HG03342 (cell line): ENCODE measurements around the gene ZNF311.

Source experiments
- ATAC-seq: cut with Tn5 transposase; IDR thresholded peaks from one replicate; pipeline ENCODE4 v1.9.1; 2021; ENCODE audit warnings: mild to moderate bottlenecking, moderate library complexity; ENCODE audit not compliant: unreplicated experiment

Gene ZNF311

DNA sequence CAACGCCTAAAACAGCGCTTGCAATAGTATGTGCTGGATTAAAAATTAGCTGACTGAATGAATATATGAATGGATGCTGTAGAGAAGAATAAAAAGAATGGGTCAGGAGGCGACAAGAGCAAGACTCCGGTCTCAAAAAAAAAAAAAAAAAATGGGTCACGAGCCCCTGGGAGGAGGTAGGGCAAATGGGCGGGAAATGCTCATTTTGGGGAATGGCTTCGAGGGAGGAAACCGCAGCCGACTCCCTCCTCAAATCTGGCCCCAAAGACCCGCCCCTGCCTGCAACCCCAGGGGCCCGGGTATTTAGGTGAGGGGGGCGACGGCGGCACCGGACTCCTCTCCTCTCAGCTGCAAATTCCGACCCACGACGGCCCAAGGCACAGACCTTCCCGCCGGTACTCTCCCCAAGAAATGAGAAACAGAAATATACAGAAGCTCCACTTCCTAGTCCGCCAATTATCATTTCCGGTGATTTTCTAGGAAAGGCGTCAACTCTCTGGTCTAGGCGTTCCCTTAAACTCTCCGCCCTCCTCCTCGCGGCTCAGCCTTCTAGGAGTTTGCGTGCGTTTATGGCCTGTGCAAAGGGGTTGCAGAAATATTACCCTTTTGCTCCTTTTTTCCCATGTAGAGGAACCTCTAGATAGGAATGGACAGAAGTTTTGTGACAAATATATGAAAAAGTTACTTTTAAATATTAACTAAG, at the start of gene ZNF311:
ZNF311 (minus strand) TSS at position 133 of the 703 bp plus-strand sequence. CDS start 1,361 bp downstream, outside the sequence.
- ATAC-seq = no peak

DNA sequence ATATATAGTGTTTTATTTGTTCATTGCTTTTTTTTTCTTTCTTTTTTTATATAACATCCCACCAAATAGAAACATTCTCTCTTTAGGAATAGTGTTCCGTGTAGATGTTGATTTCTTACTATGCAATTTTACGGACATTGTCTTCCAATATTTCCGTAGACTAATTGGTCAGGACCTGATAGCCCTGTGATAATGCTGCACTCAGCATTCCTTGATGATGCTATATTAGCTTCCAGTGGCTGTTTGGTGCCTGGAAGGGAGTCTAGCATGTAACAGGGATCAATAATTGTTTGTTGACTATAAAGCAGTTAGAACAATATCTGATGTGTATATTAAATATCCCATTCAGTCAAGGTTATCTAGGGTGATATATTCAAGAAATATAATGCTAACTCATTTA, 46.6 kb upstream of the ZNF311 start:
- ATAC-seq = no peak

DNA sequence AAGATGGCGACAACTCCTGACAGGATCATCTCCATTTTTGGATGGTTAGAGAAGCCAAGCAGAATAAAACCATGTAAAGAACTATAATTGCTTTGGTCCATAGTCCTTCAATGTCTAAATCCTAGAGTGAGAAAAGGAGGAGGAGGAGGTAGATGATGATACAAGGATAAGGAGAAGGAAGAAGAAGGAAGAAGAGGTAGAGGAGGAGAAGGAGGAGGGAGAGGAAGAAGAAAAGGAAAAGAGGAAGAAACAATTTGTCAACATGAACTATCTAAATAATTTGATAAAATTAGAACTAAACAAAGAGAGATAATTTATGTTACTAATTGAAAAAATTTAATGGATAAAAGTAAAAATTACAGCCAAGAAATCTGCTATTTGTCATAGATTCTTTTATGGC, 40.0 kb upstream of the ZNF311 start, which contains the start of gene OR2W1:
OR2W1 (minus strand) TSS at position 101 of the 400 bp plus-strand sequence; CDS start at position 101, 0 bp downstream.
- ATAC-seq = no peak

DNA sequence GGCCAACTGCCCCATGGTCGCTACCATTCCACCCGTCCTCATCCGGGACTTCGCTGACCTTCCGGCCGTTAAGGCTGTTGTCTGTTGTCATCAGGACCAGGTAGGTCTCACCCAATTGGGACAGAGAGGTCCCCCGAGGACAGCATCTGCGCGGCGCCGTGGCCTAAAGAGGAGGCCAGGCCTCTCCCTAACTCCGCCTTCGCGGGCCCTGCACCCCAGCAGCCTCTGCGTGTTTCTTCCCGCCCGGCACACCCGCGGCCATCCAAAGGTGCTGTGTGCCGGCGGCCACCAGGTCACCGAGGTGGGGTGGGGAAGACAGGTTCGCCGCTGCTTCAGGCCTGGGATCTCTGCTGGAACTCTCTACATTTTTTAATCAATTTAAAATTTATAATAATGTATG, 30.8 kb upstream of the ZNF311 start:
- no peak for ATAC-seq

DNA sequence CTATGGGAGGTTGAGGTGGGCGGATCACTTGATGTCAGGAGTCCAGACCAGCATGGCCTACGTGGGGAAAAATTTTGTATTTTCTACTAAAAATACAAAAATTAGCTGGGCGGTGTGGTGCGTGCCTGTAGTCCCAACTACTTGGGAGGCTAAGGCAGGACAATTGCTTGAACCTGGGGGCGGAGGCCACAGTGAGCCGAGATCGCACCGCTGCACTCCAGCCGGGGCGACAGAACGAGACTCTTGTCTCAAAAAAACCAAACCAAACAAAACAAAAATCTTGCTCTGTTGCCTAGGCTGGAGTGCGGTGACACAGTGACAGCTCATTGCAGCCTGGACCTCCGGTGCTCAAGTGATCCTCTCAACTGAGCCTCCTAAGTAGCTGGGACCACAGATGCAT, 23.7 kb upstream of the ZNF311 start:
- ATAC-seq = no peak

DNA sequence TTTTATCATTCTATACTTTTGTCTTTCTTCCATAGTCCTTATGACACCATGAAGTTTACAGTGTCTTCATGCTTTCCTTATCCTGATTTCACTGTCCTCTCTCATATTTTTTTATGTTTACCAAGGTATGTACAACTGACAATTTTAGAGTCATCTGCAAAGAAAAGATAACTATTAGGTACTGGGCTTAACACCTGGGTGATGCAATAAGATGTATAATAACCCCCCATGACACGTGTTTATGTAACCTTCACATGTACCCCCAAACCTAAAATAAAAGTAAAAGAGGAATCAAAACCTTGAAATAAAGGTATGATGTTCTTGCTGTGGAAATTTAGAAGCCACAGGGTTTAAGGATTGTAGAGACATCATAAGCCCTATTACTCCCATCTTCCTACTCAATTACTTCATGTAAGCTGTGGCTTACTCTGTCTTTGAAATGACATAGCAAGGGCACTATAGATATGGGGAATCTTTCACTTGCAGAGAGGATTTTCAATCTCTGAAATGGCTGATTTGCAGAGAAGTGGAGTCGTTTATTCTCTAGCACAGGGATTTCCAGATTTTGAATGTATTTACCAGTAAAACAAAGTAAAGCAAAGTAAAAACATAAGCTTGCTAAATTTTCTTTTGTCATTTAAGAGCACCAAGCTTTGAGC, 20.9 kb upstream of the ZNF311 start:
- ATAC-seq = no peak

DNA sequence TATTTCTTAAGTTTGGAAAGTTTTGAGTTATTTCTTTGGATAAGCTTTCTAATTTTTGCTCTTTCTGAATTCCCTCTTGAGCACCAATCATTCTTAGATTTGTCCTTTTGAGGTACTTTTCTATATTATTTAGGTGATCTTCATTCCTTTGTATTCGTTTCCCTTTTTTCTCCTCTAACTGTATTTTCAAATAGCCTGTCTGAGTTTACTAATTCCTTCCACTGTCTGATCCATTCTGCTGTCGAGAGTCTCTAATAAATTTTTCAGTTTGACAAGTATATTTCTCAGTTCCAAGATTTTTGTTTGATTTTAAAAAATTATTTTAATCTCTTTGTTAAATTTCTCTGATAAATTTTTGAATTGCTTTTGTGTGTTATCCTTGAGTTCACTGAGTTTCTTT, 16.3 kb upstream of the ZNF311 start:
- no peak for ATAC-seq

DNA sequence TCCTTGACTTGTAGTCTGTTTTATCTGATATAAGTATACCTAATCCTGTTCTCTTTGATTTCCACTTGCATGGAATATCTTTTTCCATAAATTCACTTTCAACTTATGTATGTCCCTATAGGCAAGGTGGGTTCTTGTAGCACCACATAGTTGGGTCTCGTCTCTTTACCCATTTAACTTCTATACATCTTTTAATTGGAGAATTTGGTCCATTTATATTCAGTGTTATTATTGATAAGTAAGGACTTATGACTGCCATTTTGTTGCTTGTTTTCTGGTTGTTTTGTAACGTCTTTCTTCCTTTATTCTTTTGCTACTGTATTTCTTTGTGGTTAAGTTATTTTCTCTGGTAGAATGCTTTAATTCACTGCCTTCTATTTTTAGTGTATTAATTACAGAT, 14.5 kb upstream of the ZNF311 start:
- ATAC-seq = no peak

DNA sequence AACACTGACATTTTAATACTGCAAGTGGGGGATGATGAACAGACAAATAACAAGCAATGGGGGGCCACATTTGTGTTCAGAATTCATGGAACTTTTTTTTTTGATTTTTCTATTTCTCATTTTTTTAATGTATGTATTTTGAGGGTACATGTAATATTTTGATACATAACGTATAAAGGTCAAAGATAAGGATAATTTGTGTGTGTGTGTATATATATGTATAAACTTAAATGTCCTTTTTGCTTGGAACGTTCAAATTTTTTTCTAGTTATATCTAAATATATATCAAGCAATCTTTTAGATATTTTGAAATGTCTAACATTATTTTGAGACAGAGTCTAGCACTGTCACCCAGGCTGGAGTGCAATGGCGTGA, 12.3 kb upstream of the ZNF311 start:
- no peak for ATAC-seq

DNA sequence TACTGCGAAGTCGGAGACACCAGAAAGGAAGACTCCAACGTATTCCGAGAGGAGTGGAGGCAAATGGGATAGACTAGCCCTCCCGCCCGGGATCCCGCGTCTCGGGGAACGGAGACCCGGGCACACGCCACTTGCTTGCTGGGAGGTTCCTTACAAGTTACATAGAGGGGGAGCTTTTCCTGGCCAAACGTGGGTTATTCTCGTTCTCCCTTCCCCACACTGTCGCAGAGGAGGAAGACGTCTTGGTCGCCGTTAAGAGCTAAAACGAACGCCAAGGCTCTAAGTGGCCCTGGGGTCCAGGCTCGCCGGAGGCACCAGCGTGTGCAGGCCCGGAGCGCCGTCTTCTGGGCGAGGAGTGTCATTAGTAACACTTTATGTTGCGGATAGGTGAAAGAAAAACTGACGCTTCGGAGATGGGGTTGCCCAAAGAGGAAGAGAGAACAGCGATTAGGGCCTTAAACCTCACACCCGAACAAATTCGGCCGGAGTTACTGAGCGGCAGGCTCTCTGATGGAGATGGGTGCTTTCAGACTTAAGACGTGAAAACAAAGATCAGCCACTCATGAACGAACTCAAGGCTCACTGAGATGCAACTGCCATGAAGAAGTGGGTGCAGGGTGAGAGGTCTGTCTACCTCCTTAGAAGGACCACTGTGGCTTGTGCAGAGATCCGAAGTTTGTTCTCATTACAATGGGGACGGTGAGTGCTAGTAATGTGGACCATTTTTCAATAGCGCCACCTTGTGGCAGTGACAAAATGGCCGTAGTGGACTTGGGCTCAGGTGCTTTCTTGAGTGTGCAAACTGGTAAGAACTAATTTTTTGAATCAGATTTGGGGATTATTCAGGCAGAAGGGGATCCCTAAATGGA, 11.7 kb upstream of the ZNF311 start:
- peak; percentile 76 for ATAC-seq

DNA sequence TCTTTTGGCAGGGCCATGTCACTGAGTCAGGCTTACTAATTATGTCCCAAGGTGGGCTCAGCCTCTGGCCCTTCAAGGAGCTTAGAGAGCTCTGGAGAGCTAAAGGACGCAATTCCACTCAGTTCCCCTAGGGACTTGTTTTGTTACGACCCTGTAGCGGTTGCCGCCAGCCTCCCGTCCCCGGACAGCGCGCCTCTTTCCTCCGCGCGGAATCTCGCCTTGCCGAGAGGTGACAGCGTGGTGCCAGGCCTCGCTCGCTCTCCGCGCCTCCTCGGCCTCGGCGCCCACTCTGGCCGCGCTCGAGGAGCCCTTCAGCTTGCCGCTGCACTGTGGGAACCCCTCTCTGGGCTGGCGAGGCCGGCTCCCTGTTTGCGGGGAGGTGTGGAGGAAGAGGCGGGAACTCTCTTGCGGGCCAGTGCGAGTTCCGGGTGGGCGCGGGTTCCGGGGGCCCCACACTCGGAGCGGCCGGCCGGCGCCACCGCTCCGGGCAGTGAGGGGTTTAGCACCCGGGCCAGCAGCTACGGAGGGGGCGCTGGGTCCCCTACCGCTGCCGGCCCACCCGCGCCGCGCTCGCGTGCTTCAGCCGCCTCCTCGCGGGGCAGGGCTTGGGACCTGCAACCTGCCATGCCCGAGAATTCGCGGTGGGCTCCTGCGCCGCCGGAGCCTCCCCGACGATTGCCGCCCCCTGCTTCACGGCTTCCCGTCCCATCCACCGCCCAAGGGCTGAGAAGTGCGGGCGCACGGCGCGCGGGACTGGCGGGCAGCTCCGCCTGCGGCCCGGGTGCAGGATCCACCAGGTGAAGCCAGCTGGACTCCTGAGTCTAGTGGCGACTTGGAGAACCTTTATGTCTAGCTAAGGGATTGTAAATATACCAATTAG, 9.9 kb upstream of the ZNF311 start:
- ATAC-seq = no peak

DNA sequence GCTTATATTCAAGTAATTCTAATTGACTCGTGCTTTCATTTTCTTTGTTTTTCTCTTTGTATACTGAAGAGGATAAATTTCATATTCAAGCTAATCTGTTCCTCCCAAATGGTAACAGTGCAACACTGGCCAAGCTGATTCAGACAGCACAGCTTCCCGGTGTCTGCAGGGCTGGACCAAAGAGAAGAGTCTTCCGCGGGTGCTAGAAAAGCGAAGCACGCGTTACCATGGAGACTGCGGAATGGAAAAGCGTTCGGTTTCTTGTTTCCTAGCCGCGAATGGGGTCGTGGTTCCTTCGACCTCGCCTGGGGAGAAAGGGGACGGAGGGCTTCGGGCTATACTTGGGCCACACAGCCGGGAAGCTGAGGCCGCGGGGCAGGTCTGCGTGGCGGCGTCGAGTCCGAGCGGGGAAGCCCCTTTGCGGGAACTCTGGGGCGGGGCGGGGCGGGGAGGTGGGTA, 6.2 kb upstream of the ZNF311 start:
- ATAC-seq = no peak

DNA sequence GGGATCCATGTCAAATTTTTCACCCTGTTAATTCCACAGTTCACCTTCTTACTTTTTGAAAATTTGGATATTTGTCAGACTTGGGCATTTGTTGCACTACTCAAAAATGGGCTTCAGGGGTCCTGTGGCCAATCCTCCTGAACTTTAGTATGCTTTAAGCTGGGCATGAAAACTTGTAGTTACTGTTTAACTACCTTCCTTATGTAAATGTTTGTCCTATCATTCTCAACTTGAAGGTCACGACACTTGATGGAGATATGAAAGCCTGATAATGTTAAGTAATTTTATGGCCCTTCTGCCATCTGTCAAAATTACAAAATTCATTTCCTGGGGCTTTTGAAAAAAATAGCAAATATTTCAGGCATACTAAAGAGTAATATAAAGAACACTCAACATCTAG, 4.2 kb upstream of the ZNF311 start:
- no peak for ATAC-seq

DNA sequence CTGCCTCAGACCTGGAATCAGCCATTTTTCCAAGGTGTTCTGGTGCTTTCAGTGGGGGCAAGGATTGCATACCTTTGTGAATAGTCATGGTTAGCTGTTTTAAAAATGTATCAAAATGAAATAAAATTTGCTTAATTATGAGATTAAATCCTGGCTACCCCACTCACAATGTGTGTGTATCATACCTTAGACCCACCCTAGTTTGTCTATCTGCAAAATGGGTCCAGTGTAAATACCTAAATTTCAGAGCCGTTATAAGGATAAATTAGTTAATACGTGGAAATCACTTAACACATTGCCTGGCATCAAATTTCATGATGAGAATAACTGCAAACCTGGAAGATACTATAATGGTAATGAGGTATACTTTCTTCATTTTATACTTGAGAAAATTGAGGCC, 3.0 kb upstream of the ZNF311 start:
- no peak for ATAC-seq

DNA sequence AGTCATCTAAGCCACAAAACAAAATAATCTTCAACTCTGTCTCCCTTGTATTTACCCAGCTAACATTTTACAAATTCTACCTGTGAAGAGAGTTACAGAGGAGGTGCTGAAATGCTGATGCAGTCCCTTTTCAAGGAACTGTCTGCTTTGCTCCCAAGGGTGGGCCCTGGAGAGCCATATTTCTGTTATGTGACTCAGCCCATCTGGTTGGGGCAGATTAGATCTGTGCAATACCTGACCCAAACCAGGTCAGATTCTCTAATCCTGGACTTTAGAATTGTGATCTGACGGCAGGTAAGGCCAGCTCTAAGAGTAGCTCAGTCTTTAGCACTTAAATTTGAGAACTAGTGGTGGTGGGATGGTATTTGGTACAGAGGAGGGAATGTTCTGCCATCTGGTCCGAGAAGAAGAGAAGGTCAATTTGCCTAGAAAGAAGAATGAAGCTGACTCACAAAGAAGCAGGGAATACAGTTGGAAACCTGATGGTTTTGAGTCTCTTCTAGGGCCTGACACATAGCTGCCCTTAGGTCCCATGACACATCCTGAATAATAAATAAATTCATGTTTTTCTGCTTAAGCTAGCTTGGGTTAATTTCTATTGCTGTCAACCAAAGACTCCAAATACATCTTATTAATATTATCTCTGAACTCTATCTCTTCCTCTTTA, 8.1 kb downstream of the ZNF311 start:
- no peak for ATAC-seq

DNA sequence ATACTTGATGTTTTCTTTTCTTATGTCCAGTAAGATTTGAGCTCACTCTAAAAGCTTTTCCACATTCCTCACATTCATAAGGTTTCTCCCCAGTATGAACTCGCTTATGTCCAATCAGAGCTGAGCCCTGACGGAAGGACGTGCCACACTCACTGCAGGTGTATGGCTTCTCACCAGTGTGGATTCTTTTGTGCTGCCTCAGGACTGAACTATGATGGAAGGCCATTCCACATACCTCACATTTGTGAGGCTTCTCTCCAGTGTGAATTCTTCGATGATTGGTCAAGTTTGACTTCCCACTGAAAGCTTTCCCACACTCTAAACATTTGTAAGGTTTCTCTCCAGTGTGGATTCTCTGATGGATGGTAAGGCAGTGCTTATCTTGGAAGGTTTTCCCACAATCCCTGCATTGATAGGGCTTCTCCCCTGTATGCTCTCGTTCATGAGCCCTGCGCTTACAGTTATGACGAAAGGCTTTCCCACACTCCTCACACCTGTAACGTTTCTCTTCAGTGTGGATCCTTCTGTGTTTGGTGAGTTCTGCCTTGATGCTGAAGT, 9.9 kb downstream of the ZNF311 start:
- no peak for ATAC-seq

DNA sequence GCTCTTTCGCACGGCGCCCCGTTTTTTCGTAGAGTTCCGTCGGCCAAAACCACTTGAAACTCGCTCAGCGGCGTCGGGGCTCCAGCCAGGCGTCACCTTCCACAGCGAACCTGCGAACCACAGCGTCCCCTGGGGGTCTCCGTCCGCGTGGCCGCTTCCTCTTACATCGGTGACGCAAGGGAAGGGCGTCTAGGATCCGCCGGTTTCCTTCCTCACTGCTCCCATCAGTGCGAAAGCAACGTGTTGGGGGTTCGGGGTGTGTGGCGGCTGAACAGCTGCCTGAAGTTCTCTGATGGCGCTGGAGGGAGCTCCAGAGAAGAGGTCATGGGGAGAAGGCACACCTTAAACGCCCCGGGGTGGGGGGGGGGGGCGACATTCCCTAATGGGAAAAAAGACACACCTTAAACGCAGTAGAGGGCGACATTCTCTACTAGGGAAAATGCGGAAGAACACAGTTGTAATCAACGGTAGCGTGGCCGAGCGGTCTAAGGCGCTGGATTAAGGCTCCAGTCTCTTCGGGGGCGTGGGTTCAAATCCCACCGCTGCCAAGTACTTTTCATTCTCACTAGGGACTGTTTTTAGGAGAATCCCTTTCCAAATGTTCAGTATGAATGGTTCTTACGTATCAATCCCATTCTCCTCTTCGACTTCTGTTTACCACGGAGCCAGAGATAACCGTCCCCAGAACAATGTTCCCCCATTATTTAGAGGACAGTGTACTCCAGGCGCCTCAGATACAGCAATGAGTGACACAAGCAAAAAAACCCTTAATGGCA, 16.4 kb downstream of the ZNF311 start:
- ATAC-seq = no peak

DNA sequence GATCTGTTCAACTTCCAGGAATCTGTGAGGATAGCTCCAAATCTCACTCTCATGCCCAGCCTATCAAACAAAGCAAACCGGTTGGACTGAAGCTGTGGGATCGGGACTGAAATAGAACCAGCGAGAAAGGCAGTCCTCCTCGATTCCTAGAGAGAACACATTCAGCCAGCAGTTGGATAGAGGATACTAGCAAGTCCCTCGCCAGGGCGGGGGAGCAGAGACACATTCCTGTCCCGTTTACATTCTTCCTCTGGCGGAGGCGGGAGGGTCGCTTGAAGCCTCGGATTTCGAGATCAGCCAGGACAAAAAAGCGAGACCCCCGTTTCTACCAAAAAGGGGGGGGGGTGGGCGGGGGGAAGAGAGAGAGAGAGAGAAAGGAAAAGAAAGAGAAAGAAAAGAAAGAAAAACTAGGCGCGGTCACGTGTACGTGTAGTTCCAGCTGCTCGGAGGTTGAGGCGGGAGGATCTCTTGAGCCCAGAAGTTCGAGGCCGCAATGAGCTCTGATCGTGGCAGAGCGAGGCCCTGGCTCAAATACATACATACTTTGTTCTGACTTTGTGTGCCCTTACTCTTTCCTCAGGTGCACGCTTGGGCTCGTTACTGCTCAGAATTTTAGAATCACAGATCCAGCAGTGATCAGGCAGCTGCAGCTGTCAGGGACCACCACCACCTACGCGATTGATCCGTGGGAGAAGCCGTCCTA, 19.5 kb downstream of the ZNF311 start:
- ATAC-seq = no peak
